NCI-H2171 treated with DMSO at 0.1 percent for 48 hours (cell line): ENCODE data around the gene PCBD2.

ENCODE experiments used
- DNase-seq: peaks from one replicate; lab custom pipeline; 2025; lab: John Stamatoyannopoulos, UW

The PCBD2 gene

DNA sequence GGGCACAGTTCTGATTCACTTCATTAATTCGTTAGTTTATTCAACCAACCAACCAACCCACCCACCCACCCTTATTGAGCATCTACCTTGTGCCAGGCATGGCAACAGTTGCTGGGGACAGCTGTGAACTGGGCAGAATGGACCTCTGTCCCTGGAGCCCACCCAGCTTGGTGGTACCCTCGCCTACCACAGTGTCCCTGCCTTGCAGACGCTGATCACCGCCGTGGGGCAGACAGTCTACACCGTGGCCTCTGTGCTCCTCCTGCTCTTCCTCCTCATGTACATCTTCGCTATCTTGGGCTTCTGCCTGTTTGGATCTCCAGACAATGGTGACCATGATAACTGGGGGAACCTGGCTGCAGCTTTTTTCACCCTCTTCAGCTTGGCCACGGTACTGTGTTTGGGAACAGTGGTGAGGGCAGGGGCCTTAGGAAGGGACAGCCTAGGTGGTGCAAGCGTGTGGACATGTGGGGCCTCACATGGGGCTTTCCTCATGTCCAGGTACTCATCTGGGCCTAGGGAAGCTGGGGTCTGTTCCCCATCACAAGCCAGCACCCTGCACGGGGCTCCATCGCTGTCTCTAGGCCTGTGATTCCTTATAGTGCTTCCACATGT lies 102.9 kb downstream of the PCBD2 start:
- no peak for DNase-seq

- no peak for DNase-seq
Measured at GRCh38 chr5:135008556-135008955, 103.6 kb downstream of the PCBD2 start.

DNA sequence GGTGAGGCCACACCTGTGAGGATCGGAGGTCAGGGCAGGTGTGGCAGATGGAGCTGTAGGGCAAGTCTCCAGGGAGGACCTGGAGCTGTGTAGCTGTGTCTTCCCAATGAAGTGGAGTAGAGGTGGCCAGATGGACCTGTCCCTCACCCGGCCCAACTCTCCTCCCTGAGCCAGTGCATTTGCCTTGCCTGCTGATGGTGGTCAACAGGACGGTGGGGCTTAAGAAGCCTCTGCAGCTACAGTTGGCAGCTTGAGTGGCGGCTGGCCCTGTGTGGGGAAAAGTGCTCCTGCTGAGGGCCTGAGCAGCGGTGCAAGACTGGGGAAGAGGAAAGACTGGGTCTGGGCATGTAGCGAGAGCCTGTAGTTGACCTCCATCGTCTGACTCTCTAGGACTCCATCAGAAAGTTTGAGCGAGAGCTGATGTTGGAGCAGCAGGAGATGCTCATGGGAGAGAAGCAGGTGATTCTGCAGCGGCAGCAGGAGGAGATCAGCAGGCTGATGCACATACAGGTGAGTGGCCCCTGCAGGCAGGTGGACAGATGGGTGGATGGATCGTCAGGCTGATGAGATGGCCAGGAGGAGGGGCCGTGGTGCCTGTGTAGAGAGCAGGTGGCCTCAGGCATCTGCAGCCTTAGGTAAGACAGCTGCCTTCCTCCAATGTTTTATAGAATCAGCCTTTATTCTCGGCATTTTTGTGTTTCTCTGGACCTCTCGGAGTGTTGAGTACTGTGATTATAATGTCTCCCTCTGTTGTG lies 104.2 kb downstream of the PCBD2 start:
- DNase-seq: no peak

- no peak for DNase-seq
Measured at GRCh38 chr5:135009736-135010501, 105.0 kb downstream of the PCBD2 start.

DNA sequence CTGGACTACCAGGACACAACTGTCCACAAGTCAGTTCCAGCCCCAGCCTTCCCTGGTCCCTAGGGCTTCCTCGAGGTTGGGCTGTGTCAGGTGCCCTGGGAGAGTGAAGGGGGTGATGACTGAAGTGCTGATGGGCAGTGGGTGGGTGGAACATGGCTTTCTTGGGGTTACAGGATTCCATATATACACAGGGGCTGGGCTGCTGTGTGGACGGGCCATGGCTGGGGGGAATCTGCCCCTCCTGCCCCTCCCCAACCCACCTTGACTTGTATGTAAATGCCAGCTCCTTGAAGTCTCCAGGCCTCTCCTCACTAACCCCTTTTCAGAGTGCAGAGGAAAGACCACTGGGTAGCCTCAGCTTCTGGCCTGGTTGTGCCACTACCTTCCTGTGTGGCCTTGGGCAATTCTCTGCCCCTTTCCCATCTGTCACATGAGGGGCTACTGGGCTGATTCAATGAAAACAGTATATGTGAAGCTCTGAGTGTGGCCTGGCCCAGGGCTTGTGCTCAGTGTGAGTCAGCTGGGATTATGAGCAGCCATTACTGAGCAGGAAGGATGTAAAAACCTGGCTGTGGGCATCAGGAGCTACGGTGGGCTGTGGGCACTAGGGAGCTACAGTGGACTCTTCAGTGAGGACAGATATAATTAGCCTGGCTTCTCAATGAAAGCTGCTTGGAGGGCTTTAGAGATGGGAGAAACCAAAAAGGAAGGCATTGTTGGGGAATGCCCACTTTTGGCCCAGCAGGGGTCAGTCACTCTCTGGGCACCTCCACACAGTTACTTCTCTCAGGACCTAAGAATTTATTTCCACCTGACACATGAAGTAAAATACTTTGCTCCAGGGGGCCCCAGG lies 105.8 kb downstream of the PCBD2 start:
- no peak for DNase-seq

DNA sequence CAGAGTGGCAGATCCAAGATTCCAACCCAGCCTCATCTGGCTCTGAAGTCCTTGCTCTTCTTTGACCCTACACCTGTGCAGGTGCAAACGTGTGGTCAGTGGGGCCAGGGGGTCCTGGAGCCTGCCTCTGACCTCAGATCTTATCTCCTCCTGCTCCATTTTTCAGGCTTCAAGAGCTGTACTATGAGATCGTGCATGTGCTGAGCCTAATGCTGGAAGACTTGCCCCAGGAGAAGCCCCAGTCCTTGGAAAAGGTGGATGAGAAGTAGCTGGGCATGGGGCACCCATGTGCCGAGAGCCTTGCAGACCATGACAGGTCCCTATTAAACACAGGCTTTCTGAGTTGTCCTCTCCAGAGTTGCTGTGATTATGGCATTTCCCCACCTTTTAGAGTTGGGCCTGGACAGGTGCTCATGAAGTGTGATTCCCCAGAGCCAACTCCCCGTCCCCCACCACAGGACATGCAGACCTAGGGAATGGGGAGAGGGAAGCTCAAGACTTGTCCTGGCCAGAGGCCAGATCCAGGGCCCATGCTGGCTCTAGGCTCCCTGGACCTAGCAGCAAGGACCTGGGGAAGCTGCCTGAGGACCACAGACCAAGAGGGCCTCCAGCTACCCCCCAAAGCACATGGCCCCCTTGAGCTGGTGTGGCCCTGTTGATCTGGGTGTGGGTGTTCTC lies 106.6 kb downstream of the PCBD2 start:
- no peak for DNase-seq

DNA sequence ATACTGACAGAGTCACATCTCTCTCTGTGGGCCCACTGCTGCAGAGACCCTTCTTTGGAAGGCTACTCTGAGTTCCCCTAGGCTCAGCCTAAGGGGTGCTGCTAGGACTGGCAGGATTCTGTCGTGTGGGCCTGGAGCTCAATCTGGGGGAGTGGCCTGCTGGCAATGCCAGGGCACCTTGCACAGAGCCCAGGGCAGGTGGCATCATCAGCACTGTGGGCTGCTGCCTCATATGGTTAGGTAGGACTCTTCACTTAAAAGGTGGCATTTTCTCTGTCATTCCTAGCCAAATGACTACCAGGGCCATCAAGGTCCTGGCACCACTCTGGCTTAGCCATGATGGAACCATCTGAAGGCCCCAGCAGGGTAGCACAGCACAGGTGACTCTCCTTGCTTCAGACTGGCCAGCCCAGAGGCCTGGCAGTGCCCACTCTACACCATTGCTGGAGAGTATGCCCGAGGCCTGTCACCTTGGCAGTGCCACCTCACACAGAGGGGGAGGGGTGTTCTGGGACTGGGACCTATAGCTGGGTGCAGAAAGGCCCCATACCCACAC lies 107.2 kb downstream of the PCBD2 start:
- DNase-seq: no peak
